Measurements from ENCODE around the gene MASP1. TPM values are rescaled to one million over a fixed set of nuclear protein-coding genes. Genes with fewer than 3 reads are reported as not detected.

The MASP1 gene
- total RNA-seq, 1 experiment from 2014 or later = not detected

DNA sequence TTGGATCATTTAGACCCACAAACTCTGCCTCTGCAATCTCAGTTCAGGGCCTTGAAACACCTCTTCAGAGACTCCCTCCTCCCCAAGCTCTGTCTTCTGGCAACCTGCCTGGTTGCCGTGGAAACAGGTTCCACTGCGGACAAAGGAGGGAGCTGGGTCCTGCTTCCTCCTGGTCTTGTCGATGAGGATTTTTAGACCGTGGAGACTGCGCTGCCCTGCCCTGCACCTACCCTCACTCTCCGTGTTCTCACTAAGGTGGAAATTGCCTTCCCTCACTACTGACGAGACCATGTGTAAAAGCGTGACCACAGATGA, 94.2 kb downstream of the MASP1 start, which contains the start of gene RTP1:
TSS of gene RTP1 (plus strand) at position 152 of the 315 bp plus-strand sequence. CDS start at position 182, 30 bp downstream.
- TF ChIP-seq SIN3A (IDR thresholded peaks at IDR 0.05; ENCODE audit: borderline replicate concordance, insufficient read depth, low read depth, low read length) (no peak), POLR2AphosphoS5 (IDR thresholded peaks at IDR 0.05; ENCODE audit: low read depth, low read length) (no peak), TCF7L2 (IDR thresholded peaks at IDR 0.05; ENCODE audit: low read depth, low read length) (no peak)
- TF ChIP-seq, protein P1, sequence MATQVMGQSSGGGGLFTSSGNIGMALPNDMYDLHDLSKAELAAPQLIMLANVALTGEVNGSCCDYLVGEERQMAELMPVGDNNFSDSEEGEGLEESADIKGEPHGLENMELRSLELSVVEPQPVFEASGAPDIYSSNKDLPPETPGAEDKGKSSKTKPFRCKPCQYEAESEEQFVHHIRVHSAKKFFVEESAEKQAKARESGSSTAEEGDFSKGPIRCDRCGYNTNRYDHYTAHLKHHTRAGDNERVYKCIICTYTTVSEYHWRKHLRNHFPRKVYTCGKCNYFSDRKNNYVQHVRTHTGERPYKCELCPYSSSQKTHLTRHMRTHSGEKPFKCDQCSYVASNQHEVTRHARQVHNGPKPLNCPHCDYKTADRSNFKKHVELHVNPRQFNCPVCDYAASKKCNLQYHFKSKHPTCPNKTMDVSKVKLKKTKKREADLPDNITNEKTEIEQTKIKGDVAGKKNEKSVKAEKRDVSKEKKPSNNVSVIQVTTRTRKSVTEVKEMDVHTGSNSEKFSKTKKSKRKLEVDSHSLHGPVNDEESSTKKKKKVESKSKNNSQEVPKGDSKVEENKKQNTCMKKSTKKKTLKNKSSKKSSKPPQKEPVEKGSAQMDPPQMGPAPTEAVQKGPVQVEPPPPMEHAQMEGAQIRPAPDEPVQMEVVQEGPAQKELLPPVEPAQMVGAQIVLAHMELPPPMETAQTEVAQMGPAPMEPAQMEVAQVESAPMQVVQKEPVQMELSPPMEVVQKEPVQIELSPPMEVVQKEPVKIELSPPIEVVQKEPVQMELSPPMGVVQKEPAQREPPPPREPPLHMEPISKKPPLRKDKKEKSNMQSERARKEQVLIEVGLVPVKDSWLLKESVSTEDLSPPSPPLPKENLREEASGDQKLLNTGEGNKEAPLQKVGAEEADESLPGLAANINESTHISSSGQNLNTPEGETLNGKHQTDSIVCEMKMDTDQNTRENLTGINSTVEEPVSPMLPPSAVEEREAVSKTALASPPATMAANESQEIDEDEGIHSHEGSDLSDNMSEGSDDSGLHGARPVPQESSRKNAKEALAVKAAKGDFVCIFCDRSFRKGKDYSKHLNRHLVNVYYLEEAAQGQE (IDR thresholded peaks at IDR 0.05; ENCODE audit: insufficient read depth in 1 of 2, low read depth in 2 of 2, low read length in 1 of 2) = no peak
- TF ChIP-seq, protein P2, sequence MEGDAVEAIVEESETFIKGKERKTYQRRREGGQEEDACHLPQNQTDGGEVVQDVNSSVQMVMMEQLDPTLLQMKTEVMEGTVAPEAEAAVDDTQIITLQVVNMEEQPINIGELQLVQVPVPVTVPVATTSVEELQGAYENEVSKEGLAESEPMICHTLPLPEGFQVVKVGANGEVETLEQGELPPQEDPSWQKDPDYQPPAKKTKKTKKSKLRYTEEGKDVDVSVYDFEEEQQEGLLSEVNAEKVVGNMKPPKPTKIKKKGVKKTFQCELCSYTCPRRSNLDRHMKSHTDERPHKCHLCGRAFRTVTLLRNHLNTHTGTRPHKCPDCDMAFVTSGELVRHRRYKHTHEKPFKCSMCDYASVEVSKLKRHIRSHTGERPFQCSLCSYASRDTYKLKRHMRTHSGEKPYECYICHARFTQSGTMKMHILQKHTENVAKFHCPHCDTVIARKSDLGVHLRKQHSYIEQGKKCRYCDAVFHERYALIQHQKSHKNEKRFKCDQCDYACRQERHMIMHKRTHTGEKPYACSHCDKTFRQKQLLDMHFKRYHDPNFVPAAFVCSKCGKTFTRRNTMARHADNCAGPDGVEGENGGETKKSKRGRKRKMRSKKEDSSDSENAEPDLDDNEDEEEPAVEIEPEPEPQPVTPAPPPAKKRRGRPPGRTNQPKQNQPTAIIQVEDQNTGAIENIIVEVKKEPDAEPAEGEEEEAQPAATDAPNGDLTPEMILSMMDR (IDR thresholded peaks at IDR 0.05) = no peak
- Histone ChIP-seq H3K9me3 (ENCODE audit: control insufficient read depth, insufficient read depth, low read depth, low read length) (no peaks in the 10 kb centered on the region), H3K36me3 (ENCODE audit: control insufficient read depth, insufficient read depth, low read length) (no peaks in the 10 kb centered on the region), H3K4me3 (ENCODE audit: low read depth in 2 of 2, low read length in 2 of 2) (no peak within 1 kb of the TSS), H3K27ac (ENCODE audit: low read length) (no peak within 1 kb of the TSS), H3K4me1 (ENCODE audit: control insufficient read depth, insufficient read depth, low read length) (no peaks in the 10 kb centered on the region), H3K27me3 (ENCODE audit: control insufficient read depth, insufficient read depth, low read length) (peaks cover 14% of the 10 kb centered on the region; the same call in 1 of the 2 replicates)
- ATAC-seq (no peak), DNase-seq (ENCODE audit: low read depth, low spot score) (no peak)
- in situ Hi-C loops (cut with HindIII; ENCODE audit: low pct_unique_long_range_greater_than_20kb, low sequenced_read_pairs) (no loop called here), intact Hi-C loops (cut with micrococcal nuclease; ENCODE audit: unreplicated experiment) (no loop called here)
- BruUV-seq (replicated peaks) = no TSS peak
- CTCF ChIA-PET = interaction anchor here (0.6 kb wide), 1 partner anchor 157 kb away, joined by 3 read pairs; no protein-coding TSS in a partner anchor
- POLR2A ChIA-PET = no interaction called here

DNA sequence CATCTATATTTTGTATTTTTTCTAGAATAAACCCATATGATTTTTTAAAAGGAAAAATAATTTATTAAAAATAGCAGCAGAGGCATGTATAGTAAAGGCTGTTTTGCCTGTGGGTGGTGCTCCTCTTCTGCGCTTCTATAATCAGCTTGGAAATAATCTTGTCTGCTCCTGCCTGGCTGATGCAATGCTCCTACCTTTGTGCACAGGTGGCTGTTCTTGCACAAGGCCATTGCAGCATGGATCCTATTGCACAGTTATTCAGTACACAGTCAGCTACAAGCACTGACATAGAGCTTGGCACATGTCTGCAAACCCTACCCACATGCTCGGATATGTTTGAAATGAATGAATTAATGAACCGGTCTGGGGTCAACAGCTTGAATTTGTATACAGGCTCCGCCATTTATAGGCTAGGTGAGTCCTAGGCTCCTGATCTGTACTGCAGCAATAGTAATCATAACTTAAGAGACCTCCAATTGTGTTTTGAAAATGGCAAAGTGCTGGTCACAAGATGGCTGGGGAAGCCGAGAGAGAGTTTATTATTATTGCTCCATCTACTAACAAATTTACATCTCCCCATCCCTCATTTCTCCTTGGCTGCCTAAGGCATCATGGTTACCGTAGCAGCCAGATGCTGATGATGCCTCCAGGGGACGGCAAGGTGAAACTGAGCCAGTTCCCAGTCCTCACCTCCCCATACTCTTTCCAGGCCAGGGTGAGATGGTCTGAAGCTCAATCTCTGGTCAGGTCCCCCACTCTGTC, 94.8 kb downstream of the MASP1 start:
- DNase-seq (ENCODE audit: low read depth, low spot score) (no peak), ATAC-seq (no peak)
- no peak overlapping the region for H3K4me3 ChIP-seq (ENCODE audit: low read depth in 2 of 2, low read length in 2 of 2)
- no TSS peak for BruUV-seq (replicated peaks)
- TF ChIP-seq SIN3A (IDR thresholded peaks at IDR 0.05; ENCODE audit: borderline replicate concordance, insufficient read depth, low read depth, low read length) (no peak), POLR2AphosphoS5 (IDR thresholded peaks at IDR 0.05; ENCODE audit: low read depth, low read length) (no peak), TCF7L2 (IDR thresholded peaks at IDR 0.05; ENCODE audit: low read depth, low read length) (no peak)
- TF ChIP-seq, protein P2 (IDR thresholded peaks at IDR 0.05) = no peak
- TF ChIP-seq, protein P1 (IDR thresholded peaks at IDR 0.05; ENCODE audit: insufficient read depth in 1 of 2, low read depth in 2 of 2, low read length in 1 of 2) = no peak
- intact Hi-C loops (cut with micrococcal nuclease; ENCODE audit: unreplicated experiment) = no loop called here
- H3K4me1 ChIP-seq (ENCODE audit: control insufficient read depth, insufficient read depth, low read length) = no peaks in the 10 kb centered on the region
- peaks cover 14% of the 10 kb centered on the region; the same call in 1 of the 2 replicates for H3K27me3 ChIP-seq (ENCODE audit: control insufficient read depth, insufficient read depth, low read length)
- no peaks in the 10 kb centered on the region for H3K9me3 ChIP-seq (ENCODE audit: control insufficient read depth, insufficient read depth, low read depth, low read length)
- ChIA-PET CTCF (no interaction called here), POLR2A (no interaction called here)
- no peak overlapping the region for H3K27ac ChIP-seq (ENCODE audit: low read length)
- no peaks in the 10 kb centered on the region for H3K36me3 ChIP-seq (ENCODE audit: control insufficient read depth, insufficient read depth, low read length)
- in situ Hi-C loops (cut with HindIII; ENCODE audit: low pct_unique_long_range_greater_than_20kb, low sequenced_read_pairs) = no loop called here
